HFFc6 (cell line): ENCODE measurements around the gene SAMD11. TPM values are rescaled to one million over a fixed set of nuclear protein-coding genes. Genes with fewer than 3 reads are reported as not detected.
A peak's percentile ranks its signal among the peaks of the same experiment; 100 is the strongest.

Experiments used
- DNase-seq: peaks from one replicate; pipeline ENCODE4 v3.0.0-alpha.2; 2018
- H3K27ac Mint-ChIP-seq: 2 replicates; pipeline ENCODE4 v1.8.0; 2020; ENCODE audit warnings: mild to moderate bottlenecking, mixed read lengths
- H3K27me3 Mint-ChIP-seq: 2 replicates; pipeline ENCODE4 v1.8.0; 2021; ENCODE audit warnings: mild to moderate bottlenecking, moderate library complexity, mixed read lengths; ENCODE audit not compliant: insufficient read depth
- H3K36me3 Mint-ChIP-seq: 2 replicates; pipeline ENCODE4 v1.8.0; 2021; ENCODE audit warnings: low read depth, mixed read lengths
- H3K4me1 Mint-ChIP-seq: 2 replicates; pipeline ENCODE4 v1.8.0; 2020; ENCODE audit warnings: low read depth, mixed read lengths
- H3K4me3 Mint-ChIP-seq: 2 replicates; pipeline ENCODE4 v1.8.0; 2020; ENCODE audit warnings: mild to moderate bottlenecking, moderate library complexity, mixed read lengths
- H3K9me3 Mint-ChIP-seq: 2 replicates; pipeline ENCODE4 v1.8.0; 2020; ENCODE audit warnings: mild to moderate bottlenecking, mixed read lengths
- CTCF ChIP-seq: fragments of 200-600 bp; sonication (generic); IDR thresholded peaks from 2 replicates; pipeline ENCODE4 v1.5.0; 2021; ENCODE audit warnings: antibody characterized with exemption, mild to moderate bottlenecking
- total RNA-seq, 6 experiments: library from RNA; stranded (reverse); fragmentation: NEBNext Ultra II Directional; extraction: Animal tissue kit (Norgen Biotek cat#: 25700); gene quantifications; 2 replicates in 1 of 6; 3 replicates in 5 of 6; pipeline ENCODE4 v1.2.3, GENCODE V29; 2021

SAMD11 gene
- total RNA-seq, 6 experiments from 2014 or later = 20.6 to 29.3 (median 27.5) TPM

GRCh38 chr1:991895-992294 is 68.2 kb downstream of the SAMD11 start:
- H3K4me1 Mint-ChIP-seq = peaks cover 6% of the 10 kb centered on the region
- peaks cover 23% of the 10 kb centered on the region for H3K36me3 Mint-ChIP-seq
- H3K4me3 Mint-ChIP-seq = no peak overlapping the region
- H3K27ac Mint-ChIP-seq = no peak overlapping the region
- H3K9me3 Mint-ChIP-seq = peaks cover 24% of the 10 kb centered on the region
- peaks cover 29% of the 10 kb centered on the region for H3K27me3 Mint-ChIP-seq
- no peak for TF ChIP-seq CTCF
- no peak for DNase-seq

GRCh38 chr1:992362-992761 is 68.6 kb downstream of the SAMD11 start:
- peaks cover 29% of the 10 kb centered on the region for H3K27me3 Mint-ChIP-seq
- no peak for DNase-seq
- TF ChIP-seq CTCF = no peak
- H3K27ac Mint-ChIP-seq = 0 out of 2 replicates have a peak overlapping the region, but pooled peaks have one; percentile 13
- no peak overlapping the region for H3K4me3 Mint-ChIP-seq
- H3K9me3 Mint-ChIP-seq = peaks cover 24% of the 10 kb centered on the region
- peaks cover 23% of the 10 kb centered on the region for H3K36me3 Mint-ChIP-seq
- H3K4me1 Mint-ChIP-seq = peaks cover 6% of the 10 kb centered on the region

- Mint-ChIP-seq H3K36me3 (peaks cover 22% of the 10 kb centered on the region), H3K9me3 (peaks cover 24% of the 10 kb centered on the region)
- DNase-seq = no peak
These were observed 69.8 kb downstream of the SAMD11 start for GRCh38 chr1:993379-993995.

More at GRCh38 chr1:993379-993995, 69.8 kb downstream of the SAMD11 start:
- Mint-ChIP-seq H3K4me1 (peaks cover 6% of the 10 kb centered on the region), H3K4me3 (no peak overlapping the region), H3K27ac (no peak overlapping the region), H3K27me3 (peaks cover 27% of the 10 kb centered on the region)
- TF ChIP-seq CTCF = no peak

Other genes starting within 250 kb of the SAMD11 start
- not detected for gene OR4F16, start 237.3 kb upstream of the SAMD11 start, total RNA-seq
- gene NOC2L, start 35.3 kb downstream of the SAMD11 start, total RNA-seq = 100 to 1,000 TPM; 112 to 142 (median 119) TPM
- 10 to 100 TPM; 12.2 to 17.5 (median 13.2) TPM for gene KLHL17, start 36.7 kb downstream of the SAMD11 start, total RNA-seq
- 1 to 10 TPM; 5.2 to 6.9 (median 6.0) TPM for gene PLEKHN1, start 42.6 kb downstream of the SAMD11 start, total RNA-seq
- under 1 TPM in 2 of 6 experiments, not detected in 4; 0.17 to 0.18 TPM for gene PERM1, start 58.2 kb downstream of the SAMD11 start, total RNA-seq
- 10 to 100 TPM; 14.1 to 17.4 (median 15.6) TPM for gene HES4, start 76.2 kb downstream of the SAMD11 start, total RNA-seq
- 10 to 100 TPM; 38.4 to 89.1 (median 42.1) TPM for gene ISG15, start 89.6 kb downstream of the SAMD11 start, total RNA-seq
- 100 to 1,000 TPM; 131 to 164 (median 140) TPM for gene AGRN, start 96.2 kb downstream of the SAMD11 start, total RNA-seq
- not detected for gene RNF223, start 150.4 kb downstream of the SAMD11 start, total RNA-seq
- gene C1orf159, start 192.2 kb downstream of the SAMD11 start, total RNA-seq = 10 to 100 TPM in 1 of 6 experiments, 1 to 10 TPM in 5; 8.7 to 10.3 (median 9.6) TPM
- not detected for gene TTLL10, start 250.0 kb downstream of the SAMD11 start, total RNA-seq